NT2/D1 (cell line): ENCODE data around the gene GLA.

Source experiments
- SUZ12 ChIP-seq: IDR thresholded peaks from 2 replicates; pipeline ENCODE4 v1.6.1; 2011; ENCODE audit not compliant: insufficient read length, insufficient read depth; ENCODE audit errors: extremely low read depth
- ZNF274 ChIP-seq: IDR thresholded peaks from 2 replicates; pipeline ENCODE4 v1.6.1; 2011; ENCODE audit warnings: mild to moderate bottlenecking, low read depth, low read length

GRCh38 chrX:101407167-101407747 lies 468 bp downstream of the GLA start:
- TF ChIP-seq ZNF274: no peak
- no peak for TF ChIP-seq SUZ12
